Neural progenitor cell (in vitro differentiated cells): ENCODE data around the gene MED17. TPM values are rescaled to one million over a fixed set of nuclear protein-coding genes. Genes with fewer than 3 reads are reported as not detected.

Source experiments
- DNase-seq: peaks from one replicate; pipeline ENCODE4 v3.0.0-alpha.2; 2016; ENCODE audit warnings: low spot score
- H2AFZ ChIP-seq: fragments of 200-600 bp; sonication (generic); replicated peaks from 2 replicates; pipeline ENCODE4 v1.6.1; 2016; ENCODE audit warnings: antibody characterized with exemption
- H3F3A ChIP-seq: fragments of 200-600 bp; sonication (generic); 2 replicates; pipeline ENCODE4 v1.6.1; 2016; ENCODE audit warnings: antibody characterized with exemption, low read depth
- H3K27ac ChIP-seq: fragments of 200-600 bp; sonication (generic); 2 replicates; pipeline ENCODE4 v1.5.1; 2016; ENCODE audit warnings: mild to moderate bottlenecking
- H3K27me3 ChIP-seq: fragments of 200-600 bp; sonication (generic); 2 replicates; pipeline ENCODE4 v1.6.1; 2016; ENCODE audit warnings: mild to moderate bottlenecking, moderate library complexity
- H3K36me3 ChIP-seq: fragments of 200-600 bp; sonication (generic); 2 replicates; pipeline ENCODE4 v1.5.1; 2016
- H3K4me1 ChIP-seq: fragments of 200-600 bp; sonication (generic); 2 replicates; pipeline ENCODE4 v1.6.1; 2016; ENCODE audit warnings: mixed run types
- H3K4me2 ChIP-seq: fragments of 200-600 bp; sonication (generic); 2 replicates; pipeline ENCODE4 v1.6.1; 2016
- H3K4me3 ChIP-seq: fragments of 200-600 bp; sonication (generic); 2 replicates; pipeline ENCODE4 v1.5.1; 2016
- H3K79me2 ChIP-seq: fragments of 200-600 bp; sonication (generic); 2 replicates; pipeline ENCODE4 v1.6.1; 2016; ENCODE audit warnings: low read depth
- H3K9ac ChIP-seq: fragments of 200-600 bp; sonication (generic); 2 replicates; pipeline ENCODE4 v1.6.1; 2016
- H3K9me3 ChIP-seq: fragments of 200-600 bp; sonication (generic); 2 replicates; pipeline ENCODE4 v1.5.1; 2016; ENCODE audit warnings: low read depth
- H4K20me1 ChIP-seq: fragments of 200-600 bp; sonication (generic); 2 replicates; pipeline ENCODE4 v1.6.1; 2016; ENCODE audit warnings: low read depth
- H3K27ac Mint-ChIP-seq: 3 replicates; pipeline ENCODE4 v1.8.0; 2021; ENCODE audit warnings: mixed read lengths
- H3K27me3 Mint-ChIP-seq: 2 replicates; pipeline ENCODE4 v1.8.0; 2022; ENCODE audit warnings: low read depth, mild to moderate bottlenecking, inconsistent platforms, moderate library complexity, mixed read lengths; ENCODE audit not compliant: insufficient read depth
- H3K36me3 Mint-ChIP-seq: 3 replicates; pipeline ENCODE4 v1.8.0; 2021; ENCODE audit warnings: mixed read lengths
- H3K4me1 Mint-ChIP-seq: 3 replicates; pipeline ENCODE4 v1.8.0; 2021; ENCODE audit warnings: mixed read lengths
- H3K4me3 Mint-ChIP-seq: 3 replicates; pipeline ENCODE4 v1.8.0; 2021; ENCODE audit warnings: mild to moderate bottlenecking, moderate library complexity, mixed read lengths
- H3K9me3 Mint-ChIP-seq: 3 replicates; pipeline ENCODE4 v1.8.0; 2020; ENCODE audit warnings: mixed read lengths
- CTCF ChIP-seq: fragments of 200-600 bp; sonication (generic); IDR thresholded peaks from 2 replicates; pipeline ENCODE4 v1.5.1; 2017; ENCODE audit warnings: antibody characterized with exemption, mild to moderate bottlenecking
- EZH2 ChIP-seq: fragments of 200-600 bp; sonication (generic); IDR thresholded peaks from 2 replicates; pipeline ENCODE4 v1.6.1; 2017; ENCODE audit warnings: antibody characterized with exemption, mild to moderate bottlenecking, moderate library complexity
- EZH2phosphoT487 ChIP-seq: fragments of 200-600 bp; sonication (generic); IDR thresholded peaks from 2 replicates; pipeline ENCODE4 v1.6.1; 2017; ENCODE audit warnings: antibody characterized with exemption
- total RNA-seq: library from RNA; depleted of rRNA; stranded (reverse); fragments of >200 nt; gene quantifications from 2 replicates; pipeline ENCODE4 v1.2.3, GENCODE V29; 2015; ENCODE audit warnings: low replicate concordance

The MED17 gene
- total RNA-seq, 1 donor from 2014 or later: 76.4 TPM

GRCh38 chr11:93783765-93784144 lies 327 bp upstream of the MED17 start:
- TF ChIP-seq EZH2 (no peak), EZH2phosphoT487 (no peak), CTCF (no peak)
- peak overlapping the region; percentile 96 for H3K27ac Mint-ChIP-seq
- peak overlapping the region; percentile 100 for H3K4me3 Mint-ChIP-seq
- H2AFZ ChIP-seq: peak overlapping the region; percentile 46
- peak overlapping the region; percentile 98 for H3K4me2 ChIP-seq
- peaks cover 2% of the 10 kb centered on the region for H3K27me3 Mint-ChIP-seq
- H4K20me1 ChIP-seq: peaks cover 41% of the 10 kb centered on the region
- H3K9ac ChIP-seq: peak overlapping the region; percentile 24
- peaks cover 27% of the 10 kb centered on the region for H3K36me3 Mint-ChIP-seq
- no peaks in the 10 kb centered on the region for H3K9me3 ChIP-seq
- H3K4me1 Mint-ChIP-seq: peaks cover 33% of the 10 kb centered on the region
- no peaks in the 10 kb centered on the region for H3K27me3 ChIP-seq
- no peak for DNase-seq
- H3K4me3 ChIP-seq: peak overlapping the region; percentile 95
- peaks cover 64% of the 10 kb centered on the region for H3K79me2 ChIP-seq
- H3K27ac ChIP-seq: no peak overlapping the region
- H3F3A ChIP-seq: peaks cover 9% of the 10 kb centered on the region
- peaks cover 29% of the 10 kb centered on the region for H3K4me1 ChIP-seq
- H3K36me3 ChIP-seq: peaks cover 22% of the 10 kb centered on the region
- H3K9me3 Mint-ChIP-seq: peaks cover 2% of the 10 kb centered on the region

- DNase-seq: peak; percentile 23
- H3K27ac ChIP-seq: peak overlapping the region; percentile 99
Observed at GRCh38 chr11:93784935-93785360, 866 bp downstream of the MED17 start.

GRCh38 chr11:93791493-93791892 lies 7.4 kb downstream of the MED17 start:
- H3K4me1 Mint-ChIP-seq: peaks cover 12% of the 10 kb centered on the region
- Histone ChIP-seq H3K9ac (no peak overlapping the region), H3K36me3 (peaks cover 59% of the 10 kb centered on the region), H3K27ac (no peak overlapping the region), H3K4me1 (peaks cover 11% of the 10 kb centered on the region), H4K20me1 (peaks cover 68% of the 10 kb centered on the region), H3K9me3 (no peaks in the 10 kb centered on the region), H2AFZ (no peak overlapping the region), H3K79me2 (peaks cover 83% of the 10 kb centered on the region), H3K4me2 (no peak overlapping the region), H3K4me3 (no peak overlapping the region), H3K27me3 (no peaks in the 10 kb centered on the region), H3F3A (no peaks in the 10 kb centered on the region)
- TF ChIP-seq EZH2: no peak
- no peak for TF ChIP-seq EZH2phosphoT487
- TF ChIP-seq CTCF: no peak
- H3K27me3 Mint-ChIP-seq: no peaks in the 10 kb centered on the region
- no peak overlapping the region for H3K27ac Mint-ChIP-seq
- no peaks in the 10 kb centered on the region for H3K9me3 Mint-ChIP-seq
- H3K4me3 Mint-ChIP-seq: no peak overlapping the region
- H3K36me3 Mint-ChIP-seq: peaks cover 45% of the 10 kb centered on the region
- DNase-seq: no peak

More at GRCh38 chr11:93784935-93785360, 866 bp downstream of the MED17 start:
- Mint-ChIP-seq H3K4me3 (peak overlapping the region; percentile 100), H3K27me3 (peaks cover 2% of the 10 kb centered on the region), H3K36me3 (peaks cover 25% of the 10 kb centered on the region), H3K9me3 (no peaks in the 10 kb centered on the region), H3K27ac (peak overlapping the region; percentile 96), H3K4me1 (peaks cover 33% of the 10 kb centered on the region)
- Histone ChIP-seq H3K4me3 (peak overlapping the region; percentile 95), H3K36me3 (peaks cover 33% of the 10 kb centered on the region), H3K79me2 (peaks cover 76% of the 10 kb centered on the region), H3K27me3 (no peaks in the 10 kb centered on the region), H3K4me1 (peaks cover 29% of the 10 kb centered on the region), H3K4me2 (peak overlapping the region; percentile 98), H2AFZ (no peak overlapping the region), H3K9ac (peak overlapping the region; percentile 97), H3F3A (peaks cover 9% of the 10 kb centered on the region), H4K20me1 (peaks cover 53% of the 10 kb centered on the region), H3K9me3 (no peaks in the 10 kb centered on the region)
- no peak for TF ChIP-seq EZH2phosphoT487
- no peak for TF ChIP-seq CTCF
- TF ChIP-seq EZH2: no peak
